GM21528 (cell line): ENCODE measurements around the gene CHGA.

ENCODE experiments used
- ATAC-seq: cut with Tn5 transposase; IDR thresholded peaks from one replicate; pipeline ENCODE4 v1.9.1; 2021; ENCODE audit warnings: mild to moderate bottlenecking, moderate library complexity; ENCODE audit not compliant: unreplicated experiment, low FRiP score

CHGA gene

DNA sequence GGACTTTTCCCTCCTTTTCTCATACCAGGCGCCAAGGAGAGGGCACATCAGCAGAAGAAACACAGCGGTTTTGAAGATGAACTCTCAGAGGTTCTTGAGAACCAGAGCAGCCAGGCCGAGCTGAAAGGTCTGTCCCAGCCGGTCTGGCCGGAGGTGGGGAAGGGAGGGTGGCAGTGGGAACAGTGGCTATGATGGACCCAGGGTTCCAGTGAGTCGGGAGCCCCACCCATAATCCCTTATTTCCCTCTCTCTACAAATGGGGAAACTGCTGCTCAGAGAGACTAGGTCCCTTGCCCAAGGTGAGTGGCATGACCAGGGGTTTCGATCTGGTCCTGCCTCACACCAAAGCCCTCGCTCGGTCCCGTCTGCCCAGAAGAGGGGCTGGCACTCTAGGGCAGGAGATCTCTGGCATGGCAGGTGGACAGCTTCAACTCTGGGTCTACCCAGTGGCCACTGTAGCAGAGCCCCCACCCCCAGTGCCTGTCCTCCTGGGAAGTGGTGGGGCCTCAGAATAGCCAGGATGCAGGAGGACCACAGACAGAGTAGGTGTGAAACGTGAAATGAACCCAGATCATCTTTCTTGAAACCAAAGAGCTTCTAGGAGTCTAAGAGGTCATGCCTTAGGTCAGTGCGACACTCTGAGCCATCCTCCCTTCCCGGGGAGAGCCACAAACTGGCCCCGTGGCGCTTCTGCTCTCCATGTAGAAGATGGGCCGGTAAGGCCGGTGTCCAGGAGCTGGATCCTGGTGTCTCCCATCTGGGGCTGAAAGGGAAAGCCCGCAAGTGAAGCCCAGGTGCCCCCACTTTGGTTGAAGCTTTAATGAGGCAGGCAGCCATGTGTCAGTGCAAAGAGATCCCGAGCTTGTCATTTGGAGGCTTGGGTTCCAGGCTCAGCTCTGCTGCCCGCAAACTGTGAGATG is 7.0 kb downstream of the CHGA start:
- no peak for ATAC-seq

DNA sequence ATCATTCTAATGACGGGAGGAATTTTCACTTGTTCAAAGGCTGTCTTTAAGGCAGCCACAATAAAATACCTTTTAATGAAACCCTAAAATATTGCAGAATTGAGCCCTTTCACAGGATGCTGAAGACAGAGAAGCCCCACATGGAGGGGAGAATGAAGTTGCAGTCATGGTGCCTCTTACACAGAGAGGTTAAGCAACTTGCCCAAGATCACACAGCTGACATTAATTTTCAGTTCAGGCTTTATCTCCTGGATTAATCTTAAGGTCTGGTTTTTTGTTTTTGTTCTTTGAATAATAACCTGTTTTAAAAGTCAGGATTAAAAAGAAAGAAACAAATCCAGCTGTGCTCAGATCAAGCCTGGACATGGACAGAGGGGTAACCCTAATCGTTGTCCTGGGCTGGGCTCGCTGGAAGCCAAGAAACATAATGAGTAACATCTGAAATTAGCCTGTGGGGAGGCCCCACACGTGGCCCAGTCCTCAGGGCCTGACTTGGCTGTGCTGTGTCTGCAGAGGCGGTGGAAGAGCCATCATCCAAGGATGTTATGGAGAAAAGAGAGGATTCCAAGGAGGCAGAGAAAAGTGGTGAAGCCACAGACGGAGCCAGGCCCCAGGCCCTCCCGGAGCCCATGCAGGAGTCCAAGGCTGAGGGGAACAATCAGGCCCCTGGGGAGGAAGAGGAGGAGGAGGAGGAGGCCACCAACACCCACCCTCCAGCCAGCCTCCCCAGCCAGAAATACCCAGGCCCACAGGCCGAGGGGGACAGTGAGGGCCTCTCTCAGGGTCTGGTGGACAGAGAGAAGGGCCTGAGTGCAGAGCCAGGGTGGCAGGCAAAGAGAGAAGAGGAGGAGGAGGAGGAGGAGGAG is 8.0 kb downstream of the CHGA start:
- no peak for ATAC-seq

GRCh38 chr14:92931681-92932447 is 8.9 kb downstream of the CHGA start:
- no peak for ATAC-seq

DNA sequence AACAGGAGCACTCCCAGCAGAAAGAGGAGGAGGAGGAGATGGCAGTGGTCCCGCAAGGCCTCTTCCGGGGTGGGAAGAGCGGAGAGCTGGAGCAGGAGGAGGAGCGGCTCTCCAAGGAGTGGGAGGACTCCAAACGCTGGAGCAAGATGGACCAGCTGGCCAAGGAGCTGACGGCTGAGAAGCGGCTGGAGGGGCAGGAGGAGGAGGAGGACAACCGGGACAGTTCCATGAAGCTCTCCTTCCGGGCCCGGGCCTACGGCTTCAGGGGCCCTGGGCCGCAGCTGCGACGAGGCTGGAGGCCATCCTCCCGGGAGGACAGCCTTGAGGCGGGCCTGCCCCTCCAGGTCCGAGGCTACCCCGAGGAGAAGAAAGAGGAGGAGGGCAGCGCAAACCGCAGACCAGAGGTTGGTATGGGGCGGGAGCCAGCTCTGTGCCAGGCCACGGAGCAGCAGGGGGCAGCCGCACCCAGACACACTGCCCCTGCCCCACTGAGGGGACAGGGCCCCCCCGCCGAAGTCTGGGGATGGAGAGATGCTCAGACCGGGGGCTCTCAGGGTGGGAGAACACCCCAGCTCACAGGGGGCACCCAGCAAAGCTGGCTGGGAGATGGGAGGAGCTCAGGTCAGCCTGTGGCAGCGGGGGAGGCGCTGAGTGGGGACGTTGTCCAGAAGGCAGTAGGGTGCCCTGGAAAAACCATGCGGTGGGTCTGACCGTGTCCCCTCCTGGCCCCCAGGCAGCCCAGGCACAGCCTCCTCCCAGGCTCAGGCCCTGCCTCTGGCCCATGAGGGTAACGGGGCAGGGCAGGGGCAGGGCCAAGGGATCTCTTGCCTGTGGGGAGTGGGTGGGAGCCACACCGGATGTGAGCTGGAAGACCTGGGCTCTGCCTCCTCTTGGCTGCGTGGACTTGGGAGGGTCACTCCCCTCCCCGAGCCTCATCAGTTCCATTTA is 9.8 kb downstream of the CHGA start:
- ATAC-seq, result no peak

DNA sequence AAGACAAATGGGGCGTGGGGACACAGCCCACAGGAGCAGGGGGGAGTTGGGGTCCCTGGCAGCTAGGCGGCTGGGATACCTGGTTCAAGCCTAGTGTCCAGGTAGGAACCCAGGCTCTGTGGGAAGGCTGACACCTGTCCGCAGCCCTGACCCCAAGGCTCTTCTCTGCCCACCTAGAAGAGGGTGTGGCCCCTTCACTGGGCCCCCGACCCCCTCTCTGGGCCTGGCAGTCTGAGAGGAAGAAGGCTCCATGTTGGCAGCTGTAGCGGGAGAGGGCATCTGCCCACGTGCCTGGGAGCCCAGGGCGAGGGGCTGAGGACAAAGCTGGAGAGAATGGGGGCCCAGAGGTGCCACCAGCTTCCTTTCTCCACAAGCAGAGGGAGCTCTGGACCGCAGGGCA is 10.5 kb downstream of the CHGA start:
- no peak for ATAC-seq

DNA sequence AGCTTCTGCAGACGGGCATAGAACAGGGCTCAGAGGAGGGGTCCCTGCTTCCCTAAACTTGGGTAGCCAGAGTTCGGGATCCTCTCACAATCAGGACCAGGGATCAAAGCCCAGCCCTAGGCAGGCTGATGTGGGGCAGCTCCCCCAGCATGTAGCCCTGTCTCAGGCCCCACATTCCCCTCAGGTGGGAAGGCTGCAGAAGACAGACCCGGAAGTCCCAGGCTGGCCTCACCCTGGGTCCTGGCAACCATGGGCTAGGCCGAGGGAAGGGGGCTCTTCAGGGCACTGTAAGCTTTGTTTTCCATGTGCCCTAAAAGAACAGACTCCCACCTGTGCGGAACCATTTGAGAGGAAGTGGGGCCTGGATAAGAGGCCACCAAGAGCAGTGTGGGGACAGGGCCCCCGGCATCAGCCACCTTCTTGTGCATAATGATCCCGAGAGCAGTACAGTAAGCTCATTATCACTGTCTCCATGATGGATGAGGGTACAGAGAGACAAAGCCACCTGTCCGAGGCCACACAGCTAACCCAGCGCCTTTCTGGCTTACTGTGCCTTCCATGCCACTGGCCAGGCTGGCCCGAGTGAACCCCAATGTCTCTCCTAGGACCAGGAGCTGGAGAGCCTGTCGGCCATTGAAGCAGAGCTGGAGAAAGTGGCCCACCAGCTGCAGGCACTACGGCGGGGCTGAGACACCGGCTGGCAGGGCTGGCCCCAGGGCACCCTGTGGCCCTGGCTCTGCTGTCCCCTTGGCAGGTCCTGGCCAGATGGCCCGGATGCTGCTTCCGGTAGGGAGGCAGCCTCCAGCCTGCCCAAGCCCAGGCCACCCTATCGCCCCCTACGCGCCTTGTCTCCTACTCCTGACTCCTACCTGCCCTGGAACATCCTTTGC is 11.5 kb downstream of the CHGA start:
- no peak for ATAC-seq

GRCh38 chr14:92935446-92935845 is 12.5 kb downstream of the CHGA start:
- ATAC-seq, result no peak

GRCh38 chr14:92936085-92936484 is 13.1 kb downstream of the CHGA start:
- ATAC-seq, result no peak

GRCh38 chr14:92937051-92937937 is 14.3 kb downstream of the CHGA start:
- ATAC-seq, result no peak

DNA sequence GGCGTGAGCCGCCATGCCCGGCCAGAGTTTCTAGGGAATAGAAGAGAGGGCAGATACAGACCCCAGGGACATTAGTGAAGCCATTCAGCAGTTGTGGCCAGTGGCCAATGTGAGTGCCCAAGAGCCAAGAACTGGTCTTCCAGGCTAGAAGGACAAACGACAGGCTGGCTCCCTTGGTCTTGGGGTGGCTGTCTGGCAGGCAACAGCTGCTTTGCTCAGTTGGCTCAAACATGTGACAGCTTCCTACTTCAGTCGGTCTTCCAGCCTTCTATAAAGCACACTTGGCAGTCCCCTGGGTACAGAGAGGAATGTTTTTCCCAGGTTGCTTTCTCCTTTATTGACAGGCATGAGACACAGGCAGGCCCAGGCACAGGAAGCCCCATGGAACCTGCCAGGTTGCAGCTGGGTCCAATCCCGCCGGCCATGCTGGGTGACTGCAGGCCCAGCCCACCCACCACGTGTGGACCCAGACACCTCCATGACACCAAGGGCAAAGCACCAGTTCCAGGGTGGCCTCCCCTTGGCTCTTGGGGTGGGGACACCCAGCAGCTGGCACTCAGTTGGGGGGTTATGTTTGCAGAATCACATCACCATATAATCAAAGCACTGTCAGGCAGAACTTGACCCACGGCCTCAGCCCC is 15.4 kb downstream of the CHGA start:
- ATAC-seq, result no peak

DNA sequence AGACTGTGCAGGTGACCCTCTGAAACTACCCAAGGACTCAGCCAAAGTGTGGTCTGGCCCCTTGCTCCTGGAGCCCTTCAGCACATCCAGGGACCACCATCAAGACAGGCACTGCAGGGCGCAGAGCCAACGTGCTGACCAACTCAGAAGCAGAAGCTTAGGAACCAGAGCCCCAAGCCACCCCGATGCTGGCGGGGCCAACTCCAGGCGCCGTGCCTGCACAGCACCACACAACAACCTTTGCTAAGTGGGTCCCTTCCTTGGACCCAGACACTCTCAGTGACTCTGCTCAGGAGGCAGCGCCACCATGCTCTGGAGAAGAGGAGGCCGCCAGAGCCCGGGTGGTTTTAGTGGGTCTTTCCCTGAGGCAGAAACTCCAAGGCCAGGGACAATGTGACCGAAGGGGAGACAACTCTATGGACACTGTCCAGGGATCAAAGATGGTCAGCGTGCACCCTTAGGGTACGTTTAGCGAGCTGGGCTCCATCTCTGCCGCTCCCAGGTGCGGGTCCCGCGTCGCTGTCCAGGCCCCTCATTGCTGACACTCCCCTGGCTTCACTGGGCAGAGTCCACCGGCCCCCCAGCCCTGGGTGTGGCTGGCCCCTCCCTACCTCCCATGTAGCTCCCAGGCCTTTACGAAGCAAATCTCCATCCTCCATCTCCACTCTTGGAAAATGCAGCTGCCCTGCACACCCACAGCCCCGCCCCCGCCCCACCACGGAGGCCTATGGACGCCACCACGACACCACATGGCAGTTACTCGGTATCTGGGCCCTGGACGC is 16.1 kb downstream of the CHGA start:
- no peak for ATAC-seq

GRCh38 chr14:92939699-92940098 is 16.7 kb downstream of the CHGA start:
- no peak for ATAC-seq

GRCh38 chr14:92940543-92940942 is 17.6 kb downstream of the CHGA start:
- no peak for ATAC-seq

- no peak for ATAC-seq
Measured at GRCh38 chr14:92941531-92941930, 18.6 kb downstream of the CHGA start.

DNA sequence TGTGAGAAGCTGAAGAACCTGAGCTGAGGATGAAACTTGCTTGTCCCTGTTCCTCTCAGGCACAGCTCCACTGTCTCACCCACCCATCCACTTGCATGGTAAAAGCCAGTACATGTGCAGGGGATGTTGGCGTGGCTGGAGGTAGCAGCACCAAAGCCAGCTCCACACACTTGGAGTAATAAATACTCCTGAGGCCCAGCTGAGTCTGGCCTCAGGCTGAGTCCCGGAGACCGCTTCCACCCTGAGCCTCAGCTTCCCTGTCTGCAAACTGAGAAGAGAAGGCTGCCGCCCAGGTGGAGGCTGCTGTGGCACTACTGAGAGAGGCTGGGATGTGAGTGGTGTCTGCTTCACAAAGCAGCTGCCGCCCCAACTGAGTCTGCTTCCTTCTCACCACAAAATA is 19.2 kb downstream of the CHGA start:
- no peak for ATAC-seq

DNA sequence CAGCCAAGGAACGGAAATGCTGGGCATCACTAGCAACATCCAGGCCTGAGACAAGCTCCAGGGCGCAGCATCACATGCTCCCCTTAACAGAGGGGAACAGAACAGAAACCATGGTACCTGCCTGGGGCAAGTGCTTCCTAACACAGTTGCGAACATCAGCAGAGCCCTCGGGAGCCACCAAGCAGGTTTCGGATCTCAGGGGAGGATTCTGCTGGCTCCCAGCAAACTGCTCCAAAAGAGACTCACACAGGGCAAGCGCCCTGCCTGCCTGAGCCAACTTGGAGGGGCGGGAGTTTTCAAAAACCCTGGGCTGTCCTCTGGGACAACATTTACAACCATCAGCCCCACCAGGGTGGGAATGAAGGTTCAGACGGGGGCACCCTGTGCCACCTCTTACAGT is 19.6 kb downstream of the CHGA start:
- no peak for ATAC-seq
